ENCODE results near the gene LAMC2.
"Not testable (repeated sequence)": the region's sequence is repeated elsewhere in the genome, so short reads cannot be mapped to it uniquely, and the experiment has no call there.

Gene LAMC2

GRCh38 chr1:183267646-183268431, 81.8 kb downstream of the LAMC2 start:
- no peak for DNase-seq

GRCh38 chr1:183270541-183271141, 84.6 kb downstream of the LAMC2 start:
- DNase-seq, result no peak

- no peak for DNase-seq
These were observed 86.4 kb downstream of the LAMC2 start for GRCh38 chr1:183272390-183272848.

- DNase-seq, result no peak
These were observed 87.2 kb downstream of the LAMC2 start for GRCh38 chr1:183273300-183273699.

- not testable (repeated sequence) for DNase-seq
These were observed 87.9 kb downstream of the LAMC2 start for GRCh38 chr1:183273984-183274383.

- no peak for DNase-seq
These were observed 88.8 kb downstream of the LAMC2 start for GRCh38 chr1:183274836-183275235.

- DNase-seq, result no peak
These were observed 89.3 kb downstream of the LAMC2 start for GRCh38 chr1:183275322-183275721.

- DNase-seq, result no peak
These were observed 90.5 kb downstream of the LAMC2 start for GRCh38 chr1:183276386-183277080.

- DNase-seq, result no peak
These were observed 92.0 kb downstream of the LAMC2 start for GRCh38 chr1:183277821-183278738.

- DNase-seq, result no peak
These were observed 92.9 kb downstream of the LAMC2 start for GRCh38 chr1:183278739-183279591.

- peak; percentile 27 to 35 for DNase-seq
These were observed 93.8 kb downstream of the LAMC2 start for GRCh38 chr1:183279835-183280234.

- DNase-seq, result peak; percentile 12 to 19
These were observed 95.0 kb downstream of the LAMC2 start for GRCh38 chr1:183281039-183281438.

- DNase-seq, result peak; percentile 54 to 67
These were observed 95.6 kb downstream of the LAMC2 start for GRCh38 chr1:183281553-183282091.

GRCh38 chr1:183282101-183282855, 96.2 kb downstream of the LAMC2 start:
- no peak for DNase-seq

- DNase-seq, result no peak
These were observed 97.2 kb downstream of the LAMC2 start for GRCh38 chr1:183283286-183283685.

- no peak for DNase-seq
These were observed 98.0 kb downstream of the LAMC2 start for GRCh38 chr1:183284086-183284485.

- no peak for DNase-seq
These were observed 99.2 kb downstream of the LAMC2 start for GRCh38 chr1:183285256-183285655.

GRCh38 chr1:183285746-183286145, 99.7 kb downstream of the LAMC2 start:
- DNase-seq, result no peak

- DNase-seq, result no peak
These were observed 101.2 kb downstream of the LAMC2 start for GRCh38 chr1:183287191-183287675.

GRCh38 chr1:183288583-183288982, 102.5 kb downstream of the LAMC2 start:
- DNase-seq, result no peak

All from AML-193 (cell line).